ENCODE results near the gene RIN1.

RIN1 gene

DNA sequence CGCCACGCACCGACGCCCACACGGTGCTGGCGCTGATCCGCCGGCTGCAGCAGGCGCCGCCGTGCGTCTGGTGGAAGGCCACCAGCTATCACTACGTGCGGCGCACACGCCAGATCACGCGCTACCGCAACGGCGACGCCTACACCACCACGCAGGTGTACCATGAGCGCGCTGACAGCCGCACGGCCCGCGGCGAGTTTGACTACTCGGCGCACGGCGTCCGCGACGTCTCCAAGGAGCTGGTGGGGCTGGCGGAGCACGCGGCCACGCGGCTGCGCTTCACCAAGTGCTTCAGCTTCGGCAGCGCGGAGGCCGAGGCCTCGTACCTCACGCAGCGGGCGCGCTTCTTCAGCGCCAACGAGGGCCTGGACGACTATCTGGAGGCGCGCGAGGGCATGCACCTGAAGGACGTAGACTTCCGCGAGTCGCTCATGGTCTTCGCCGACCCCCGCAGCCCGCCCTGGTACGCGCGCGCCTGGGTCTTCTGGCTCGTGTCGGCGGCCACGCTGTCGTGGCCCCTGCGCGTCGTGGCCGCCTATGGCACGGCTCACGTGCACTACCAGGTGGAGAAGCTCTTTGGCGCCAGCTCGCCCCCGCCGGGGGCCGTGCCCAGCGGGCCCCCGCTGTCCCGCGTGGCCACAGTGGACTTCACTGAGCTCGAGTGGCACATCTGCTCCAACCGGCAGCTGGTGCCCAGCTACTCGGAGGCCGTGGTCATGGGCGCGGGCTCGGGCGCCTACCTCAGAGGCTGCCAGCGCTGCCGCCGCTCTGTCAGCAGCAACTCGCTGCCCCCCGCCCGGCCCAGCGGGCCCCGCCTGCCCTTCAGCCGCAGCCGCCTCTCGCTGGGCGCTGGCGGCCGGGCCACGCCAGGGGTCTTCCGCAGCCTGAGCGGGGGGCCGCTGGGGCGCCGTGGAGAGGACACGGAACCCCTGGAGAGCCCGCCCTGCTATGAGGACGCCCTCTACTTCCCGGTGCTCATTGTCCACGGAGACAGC lies 41.3 kb downstream of the RIN1 start:
- DNase-seq (ENCODE audit: low spot score), result no peak

DNA sequence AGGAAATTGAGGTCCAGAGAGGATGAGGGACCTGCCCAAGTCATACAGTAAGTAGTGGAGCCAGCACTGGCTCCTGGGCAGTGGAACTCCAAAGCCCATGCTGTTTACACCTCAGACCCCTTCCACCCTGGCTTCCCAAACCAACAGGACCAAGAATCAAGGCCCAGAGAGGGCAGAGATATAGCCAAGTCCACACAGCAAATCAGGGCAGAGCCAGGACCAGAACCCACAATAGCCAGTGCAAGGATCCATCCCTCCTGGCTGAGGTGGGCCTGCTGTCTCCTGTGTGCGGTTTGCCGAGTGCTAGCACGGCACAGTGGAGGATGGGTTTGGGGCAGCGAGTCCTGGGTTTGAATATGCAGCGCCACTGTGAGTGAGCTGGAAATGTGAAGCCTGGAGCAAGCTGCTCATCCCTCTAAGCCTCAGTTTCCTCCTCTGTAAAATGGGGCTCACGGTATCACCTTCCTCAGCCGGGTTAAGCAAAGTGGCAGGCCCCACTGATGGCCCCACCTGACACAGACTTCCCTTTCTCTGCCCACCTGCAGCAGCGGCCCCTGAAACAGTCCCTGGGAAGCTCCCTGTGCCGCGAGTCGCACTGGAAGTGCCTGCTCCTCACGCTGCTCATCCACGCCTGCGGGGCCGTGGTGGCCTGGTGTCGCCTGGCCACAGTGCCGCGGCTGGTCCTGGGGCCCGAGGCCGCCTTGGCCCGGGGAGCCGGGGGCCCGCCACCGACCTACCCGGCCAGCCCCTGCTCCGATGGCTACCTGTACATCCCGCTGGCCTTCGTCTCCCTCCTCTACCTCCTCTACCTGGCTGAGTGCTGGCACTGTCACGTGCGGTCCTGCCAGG lies 42.2 kb downstream of the RIN1 start:
- DNase-seq (ENCODE audit: low spot score), result no peak

DNA sequence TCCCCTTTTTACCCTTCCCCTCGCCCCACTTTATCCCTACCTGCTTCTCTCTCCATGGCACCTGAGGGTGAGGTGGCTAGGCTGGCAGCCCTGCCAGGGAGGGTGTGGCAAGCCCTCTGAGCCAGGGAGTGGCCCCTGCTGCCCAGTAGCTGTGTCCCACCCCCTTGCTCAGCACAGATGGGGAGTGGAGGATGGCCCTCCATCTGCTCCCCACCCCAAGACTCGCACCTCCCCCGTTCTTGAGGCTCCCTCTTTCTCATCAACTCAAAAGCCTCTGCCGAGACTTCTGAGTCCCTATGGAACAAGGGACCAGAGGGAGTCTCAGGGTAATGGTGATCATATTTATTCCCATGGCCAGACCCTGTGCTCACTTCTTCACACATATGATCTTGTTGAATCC lies 42.9 kb downstream of the RIN1 start:
- DNase-seq (ENCODE audit: low spot score), result no peak

DNA sequence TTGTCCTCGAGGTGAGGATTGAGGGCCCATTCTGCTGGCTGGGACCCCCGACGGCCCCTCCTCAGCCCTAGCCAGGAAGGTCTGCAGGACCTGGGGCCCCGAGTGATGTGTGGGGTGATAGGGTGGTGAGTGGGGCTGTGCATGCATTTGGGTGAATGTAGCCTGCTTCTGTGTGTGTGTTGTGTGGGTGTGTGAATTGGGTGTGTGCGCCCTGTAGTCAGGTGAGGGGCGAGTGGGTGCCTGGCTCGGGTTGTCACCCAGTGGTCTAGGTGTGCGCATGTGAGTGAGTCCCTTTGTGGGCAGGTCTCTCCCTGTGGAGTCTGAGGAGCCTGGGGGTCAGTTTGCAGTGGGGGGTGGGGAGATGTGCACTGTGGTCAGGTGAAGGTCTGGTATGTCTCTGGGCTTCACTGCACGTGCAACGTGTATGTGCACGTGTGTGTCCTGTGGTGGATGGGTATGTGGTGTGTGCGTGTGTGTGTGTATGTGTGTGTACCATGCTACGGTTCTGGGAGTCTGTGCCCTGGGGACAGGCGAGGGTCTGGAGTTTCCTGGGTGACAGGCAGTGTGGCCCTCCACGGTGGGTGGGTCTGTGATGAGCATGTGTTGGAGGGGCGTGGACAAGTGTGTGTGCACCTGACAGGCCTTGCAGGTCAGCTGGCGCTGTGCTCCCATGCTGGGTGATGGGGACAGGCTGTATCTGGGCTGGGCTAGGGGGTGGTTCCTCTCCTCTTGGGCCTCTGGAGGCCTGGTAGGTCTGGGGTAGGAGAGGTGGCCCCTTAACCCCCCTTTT lies 43.5 kb downstream of the RIN1 start:
- no peak for DNase-seq (ENCODE audit: low spot score)

DNA sequence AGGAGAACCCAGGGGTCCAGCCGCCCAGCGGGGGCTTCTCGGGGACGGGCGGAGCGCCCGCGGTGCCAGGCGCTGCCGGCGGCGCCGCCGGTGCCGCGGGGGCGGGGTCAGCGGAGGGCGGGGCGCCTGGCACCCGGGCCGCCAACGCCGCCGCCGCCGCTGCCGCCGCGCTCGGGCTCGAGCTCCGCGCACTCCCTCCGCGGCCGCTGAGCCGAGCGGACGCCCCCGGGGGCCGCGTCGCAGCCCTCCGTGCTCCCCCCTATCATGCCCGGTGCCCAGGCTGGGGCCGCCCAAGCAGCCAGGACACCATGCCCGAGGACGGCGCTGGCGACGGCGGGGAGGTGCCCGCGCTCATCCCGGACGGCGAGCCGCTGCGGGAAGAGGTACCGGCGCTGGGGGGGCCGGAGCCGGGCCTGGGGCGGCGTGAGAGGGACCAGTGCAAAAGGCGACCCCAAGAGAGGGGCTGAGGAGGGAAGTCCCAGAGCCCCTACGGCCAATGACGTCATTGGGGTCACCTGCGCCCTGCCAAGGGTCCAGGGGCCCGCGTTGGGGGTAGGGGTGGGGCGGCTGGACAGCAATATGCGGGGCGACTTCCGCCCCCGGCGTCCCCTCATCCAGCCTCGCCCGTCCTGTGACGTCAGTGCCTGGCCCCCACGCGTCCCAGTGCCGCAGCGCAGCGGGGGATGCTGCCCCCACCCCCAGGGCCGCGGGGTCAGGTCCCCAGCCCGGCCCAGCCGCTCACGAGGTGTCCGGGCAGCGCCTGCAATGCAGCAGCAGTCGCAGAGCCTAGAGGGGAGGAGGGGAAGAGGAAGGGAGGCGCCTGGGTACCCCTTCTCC lies 44.3 kb downstream of the RIN1 start, which contains the start of gene TMEM151A:
TSS of gene TMEM151A (plus strand) at position 189 of the 837 bp plus-strand sequence. CDS start at position 309, 120 bp downstream.
- DNase-seq (ENCODE audit: low spot score), result peak; percentile 84

DNA sequence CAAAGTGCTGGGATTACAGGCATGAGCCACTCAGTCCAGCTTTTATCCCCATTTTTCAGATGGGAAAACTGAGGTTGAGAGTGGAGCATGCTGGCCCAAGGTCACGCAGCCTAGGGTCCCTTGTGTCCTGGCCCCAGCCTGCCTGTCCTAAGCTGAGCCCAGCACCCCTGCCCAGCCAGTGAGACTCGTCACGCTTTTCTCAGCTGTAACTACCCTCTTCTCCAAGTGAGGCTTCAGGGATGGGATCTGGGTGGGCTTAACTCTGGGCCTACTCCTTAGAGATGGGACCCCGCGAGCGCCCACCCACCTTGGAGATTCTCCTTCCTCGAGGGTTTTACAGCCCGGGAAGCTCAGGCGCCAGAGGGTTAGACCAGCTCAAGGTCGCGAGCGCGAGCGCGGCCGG lies 44.9 kb downstream of the RIN1 start:
- DNase-seq (ENCODE audit: low spot score), result no peak

DNA sequence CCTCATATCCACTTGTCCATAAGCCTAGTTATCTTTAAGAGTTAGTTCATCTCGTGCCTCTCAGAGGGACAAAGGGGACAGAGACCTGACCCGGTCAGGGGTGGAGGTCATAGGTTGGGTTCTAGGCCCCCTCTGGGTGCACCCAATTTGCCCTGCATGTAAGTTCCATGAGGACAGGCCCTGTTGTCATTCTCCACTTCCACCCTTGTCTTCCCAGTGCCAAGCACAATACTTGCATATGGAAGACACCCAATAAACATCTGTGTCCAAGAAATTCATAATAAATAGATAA lies 46.0 kb downstream of the RIN1 start:
- no peak for DNase-seq (ENCODE audit: low spot score)

DNA sequence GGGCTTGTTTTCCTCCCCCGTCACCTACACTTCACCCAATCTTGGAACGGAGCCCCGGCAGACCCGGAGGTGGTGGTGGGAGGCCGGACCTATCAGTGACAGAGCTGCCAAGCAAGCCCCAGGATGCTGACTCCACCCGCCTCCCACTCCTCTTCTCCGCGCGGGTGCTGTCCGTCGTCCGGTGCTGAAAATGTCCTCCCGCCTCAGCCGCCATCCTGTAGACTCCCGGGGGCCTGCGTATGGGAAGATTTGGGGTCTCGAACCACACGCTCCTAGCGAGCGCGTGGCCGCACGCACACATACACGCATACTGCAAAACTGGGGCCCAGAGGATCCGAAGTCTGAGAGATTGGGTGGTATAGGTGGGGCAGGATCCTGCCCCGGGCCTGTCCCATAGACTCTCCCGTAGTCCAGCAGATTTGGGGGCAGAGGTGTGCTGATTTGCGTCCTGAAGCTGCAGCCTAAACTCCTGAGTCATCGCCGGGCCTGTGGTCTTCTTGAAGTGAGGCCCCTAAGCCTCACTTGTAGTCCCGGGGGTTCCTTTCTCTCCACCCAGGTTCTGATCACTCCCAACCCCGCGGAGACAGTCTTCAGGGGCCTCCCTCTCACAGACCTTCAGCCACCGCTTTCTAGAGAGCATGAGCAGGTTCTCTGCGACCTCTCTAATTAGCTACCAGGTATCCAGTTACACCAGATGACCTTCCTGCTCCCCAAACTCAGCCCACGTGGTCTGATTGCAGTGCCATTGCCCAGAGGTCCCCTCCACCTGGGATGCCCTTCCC lies 46.5 kb downstream of the RIN1 start:
- DNase-seq (ENCODE audit: low spot score), result peak; percentile 100

DNA sequence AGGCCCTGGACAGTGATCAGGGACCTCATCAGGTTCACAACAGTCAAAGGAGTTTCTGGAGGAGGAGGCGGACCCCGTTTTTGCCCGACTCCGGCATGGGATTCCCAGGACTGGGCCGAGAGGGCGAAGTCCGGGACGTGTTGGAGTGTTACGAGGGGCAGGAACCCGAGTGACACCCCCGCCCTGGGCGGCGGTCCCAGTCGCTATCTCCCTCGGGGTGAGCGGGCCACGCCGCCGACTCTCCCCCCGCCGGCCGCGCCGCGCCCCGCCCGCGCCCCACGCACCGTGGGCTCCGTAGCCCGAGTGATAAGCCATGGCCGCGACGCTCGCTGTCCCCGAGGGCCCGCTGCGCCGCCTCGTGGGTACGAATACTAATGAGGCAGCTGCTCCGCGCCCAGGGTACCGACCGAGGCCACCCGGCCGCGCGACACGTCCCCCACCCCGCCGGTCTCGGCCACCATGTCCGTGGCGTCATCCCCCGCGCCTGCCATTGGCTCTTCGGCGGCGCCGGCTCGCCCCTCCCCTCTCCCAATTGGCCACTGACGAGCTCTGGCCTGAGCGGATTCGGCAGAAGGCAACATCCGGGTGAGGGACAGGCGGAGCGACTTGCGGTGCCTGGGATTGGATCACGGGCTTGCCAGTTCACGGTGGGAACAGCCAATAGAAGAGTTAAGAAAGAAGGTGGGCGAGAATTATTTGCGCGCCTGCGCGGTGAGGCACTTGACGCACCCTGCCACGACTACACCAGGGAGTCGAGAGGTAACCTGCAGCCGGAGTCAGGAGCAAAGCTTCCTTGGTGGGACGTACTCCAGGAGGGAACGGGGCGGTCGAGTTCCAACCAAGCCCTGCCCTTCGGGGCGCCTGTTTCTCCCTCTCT lies 47.3 kb downstream of the RIN1 start, which contains the start of gene YIF1A:
TSS of gene YIF1A (minus strand) at position 473 of the 877 bp plus-strand sequence. CDS start at position 315, 158 bp downstream.
- peak; percentile 100 for DNase-seq (ENCODE audit: low spot score)

DNA sequence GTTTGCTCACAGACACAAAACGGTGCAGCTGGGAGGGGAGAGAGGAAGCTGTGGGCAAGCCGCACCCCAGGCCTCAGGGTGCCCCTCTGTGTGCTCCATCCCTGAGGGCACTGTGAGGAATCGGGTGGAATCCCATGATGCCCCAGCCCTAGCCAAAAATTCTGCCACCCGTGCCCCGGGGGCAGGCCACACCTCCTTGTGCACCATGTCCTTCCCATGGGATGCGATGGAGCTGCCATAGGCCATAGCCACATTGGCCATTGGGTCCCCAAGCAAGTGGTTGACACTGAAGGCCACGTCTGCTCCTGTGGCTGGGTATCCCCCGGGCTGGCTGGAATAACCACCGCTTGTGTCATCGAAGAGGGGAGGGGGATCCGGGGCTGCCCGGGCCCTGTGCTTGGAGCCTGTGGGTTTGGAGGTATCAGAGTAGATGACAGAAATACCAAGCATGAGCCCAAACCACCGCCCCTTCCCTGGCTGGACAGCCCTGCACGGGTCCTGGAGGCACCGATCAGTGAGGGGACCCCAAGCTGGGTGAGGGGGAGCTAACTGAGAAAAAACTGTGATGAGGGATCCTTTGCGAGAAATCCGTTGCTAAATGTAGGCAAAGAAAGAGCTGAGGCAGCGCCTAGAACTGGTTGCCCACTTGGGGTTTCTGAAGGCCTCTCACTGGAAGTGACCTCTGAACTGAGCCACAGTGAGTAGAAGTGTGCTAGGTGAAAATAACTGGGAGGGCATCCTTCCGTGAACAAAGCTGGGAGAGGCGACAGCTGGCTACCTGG lies 48.2 kb downstream of the RIN1 start:
- peak; percentile 88 for DNase-seq (ENCODE audit: low spot score)

DNA sequence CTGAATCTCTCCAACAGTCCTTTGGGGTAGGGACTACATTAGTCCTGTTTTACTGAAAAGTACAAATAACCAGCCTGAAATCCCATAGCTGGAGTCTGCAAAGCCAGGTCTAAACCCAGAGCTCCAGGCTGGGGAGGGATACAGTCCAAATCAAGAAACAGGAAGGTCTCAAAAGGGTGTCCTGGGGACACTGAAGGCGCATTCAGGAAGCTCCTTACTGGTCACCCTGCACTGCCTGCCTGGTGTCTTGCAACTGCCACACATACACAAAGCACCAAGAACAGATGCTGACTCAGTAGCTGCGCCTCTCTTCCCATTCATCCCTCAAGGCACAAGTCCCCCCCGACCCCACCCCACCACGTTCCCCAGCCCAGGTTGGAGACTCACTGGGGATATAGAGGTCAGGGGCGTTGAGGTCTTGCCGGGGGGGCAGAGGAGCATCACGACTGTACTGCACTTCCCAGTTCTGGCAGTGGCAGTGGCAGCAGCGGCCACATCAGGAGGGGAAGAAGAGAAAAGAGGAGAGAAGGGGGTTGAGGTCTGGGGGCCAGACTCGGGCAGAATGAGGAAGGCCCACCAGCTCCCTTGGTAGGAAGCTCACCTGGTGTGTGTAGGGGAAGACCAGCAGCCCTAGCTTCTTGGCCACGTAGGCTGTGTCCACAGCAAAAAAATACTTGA lies 48.9 kb downstream of the RIN1 start:
- DNase-seq (ENCODE audit: low spot score), result no peak

DNA sequence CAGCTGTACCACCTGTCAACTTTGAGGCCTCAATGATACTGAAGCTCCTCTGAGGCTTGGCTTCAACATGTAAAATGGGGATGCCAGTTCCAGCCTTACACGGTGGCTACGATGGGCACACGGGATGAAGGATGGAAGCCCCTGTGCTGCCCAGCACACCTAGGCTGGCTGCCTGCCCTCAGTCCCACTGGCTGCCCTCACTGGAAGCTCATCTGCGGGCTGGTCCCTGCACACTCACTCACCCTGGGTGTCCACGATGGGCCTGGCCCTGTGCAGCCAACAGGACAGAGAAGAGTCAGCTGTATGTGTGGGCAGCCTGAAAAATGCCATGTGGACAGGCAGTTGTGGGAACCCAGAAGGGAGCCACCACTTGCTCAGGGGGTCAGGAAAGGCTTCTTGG lies 49.5 kb downstream of the RIN1 start:
- no peak for DNase-seq (ENCODE audit: low spot score)

DNA sequence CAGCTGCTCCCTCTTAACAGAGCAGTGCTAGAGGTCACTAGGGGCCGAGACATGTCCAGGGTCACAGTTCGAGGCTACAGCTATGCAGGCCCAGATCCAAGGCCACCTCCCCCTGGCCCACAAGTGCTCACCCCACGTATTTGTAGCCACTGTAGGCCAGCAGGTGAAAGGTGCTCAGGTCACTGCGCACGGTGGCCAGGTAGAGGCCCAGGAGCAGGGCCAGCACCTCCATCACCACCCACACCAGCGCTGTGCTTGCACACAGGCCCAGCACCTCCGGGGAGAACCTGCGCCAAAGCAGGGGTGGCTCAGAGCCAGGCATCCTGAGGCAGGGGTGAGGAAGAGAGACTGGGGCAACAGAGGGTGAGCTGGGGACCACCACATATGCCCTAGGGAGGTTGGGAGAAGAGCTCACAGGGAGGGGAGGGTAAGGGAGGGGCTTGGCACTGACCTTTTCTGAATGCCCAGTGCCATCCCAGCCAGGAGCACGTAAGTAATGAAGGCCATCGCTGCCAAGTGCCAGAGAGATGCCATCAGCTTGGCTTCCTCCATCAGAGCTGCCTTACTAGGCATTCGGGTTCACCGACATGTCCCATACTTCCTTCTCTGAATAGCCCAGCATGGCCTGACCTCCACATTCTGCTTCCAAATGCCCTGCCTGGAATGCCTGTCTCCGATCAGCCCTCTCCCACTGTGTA lies 50.8 kb downstream of the RIN1 start:
- DNase-seq (ENCODE audit: low spot score), result no peak

DNA sequence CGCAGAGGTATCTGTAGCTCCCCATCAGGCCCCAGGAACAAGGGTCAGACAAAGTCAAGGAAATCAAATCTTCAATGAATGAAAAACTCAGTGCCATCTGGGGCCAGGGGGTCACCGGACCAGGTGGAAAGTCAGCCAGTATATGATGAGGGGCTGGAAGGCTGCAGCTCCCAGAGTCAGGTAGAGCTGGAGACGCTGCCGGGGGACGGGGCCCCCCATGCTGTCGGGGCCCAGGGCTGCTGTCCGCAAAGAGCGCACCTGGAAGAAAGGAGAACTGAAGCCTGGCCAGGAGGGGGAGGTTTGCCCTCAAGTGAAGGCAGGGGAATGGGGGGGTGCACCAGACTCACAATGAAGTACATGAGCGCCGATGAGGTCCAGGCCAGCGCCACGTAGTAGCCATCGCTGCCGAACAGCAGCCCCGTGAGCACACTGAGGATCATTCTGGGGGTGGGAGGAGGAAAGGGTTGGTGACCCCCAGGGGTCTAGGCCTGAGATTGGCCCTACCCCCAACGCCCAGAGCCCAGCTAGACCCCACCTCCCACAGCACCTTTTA lies 51.6 kb downstream of the RIN1 start:
- no peak for DNase-seq (ENCODE audit: low spot score)

DNA sequence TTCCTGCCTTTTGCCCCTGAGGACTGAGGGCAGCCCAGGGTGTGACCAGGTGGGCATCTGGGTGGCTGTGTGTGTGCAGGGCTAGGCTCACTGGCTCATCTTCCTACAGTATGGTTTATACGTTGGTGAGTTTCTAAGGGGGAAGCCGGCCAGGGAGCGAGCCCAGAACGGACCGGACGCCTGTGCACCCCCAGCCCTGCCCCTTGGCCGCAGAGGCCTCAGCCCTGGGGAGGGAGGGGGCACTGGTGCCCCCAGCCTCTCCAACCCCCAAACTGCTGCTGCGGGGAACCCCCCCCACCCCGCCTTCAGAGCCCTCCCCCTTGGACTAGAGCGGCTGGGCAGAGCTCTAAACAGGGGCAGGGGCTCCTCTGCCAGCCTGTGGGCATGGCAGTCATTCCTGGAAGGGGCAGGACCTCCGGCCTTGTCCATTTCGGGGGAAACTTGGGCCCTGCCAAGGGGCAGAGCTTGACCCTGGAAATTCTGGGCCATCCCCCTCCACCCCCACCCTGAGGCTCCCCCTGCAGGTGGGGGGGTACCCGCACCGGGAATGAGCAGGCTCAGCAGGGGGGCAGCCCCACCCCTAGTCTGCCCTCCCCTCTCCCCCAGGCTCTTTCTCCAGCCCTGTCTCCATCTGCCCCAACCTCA lies 52.7 kb downstream of the RIN1 start:
- DNase-seq (ENCODE audit: low spot score), result no peak
